Vagina (tissue), 2 donors: ENCODE results near the gene UBE2G2.

Experiments used
- CTCF ChIP-seq, 3 experiments: fragments of 450-650 bp in 2 of 3; fragments of 200-600 bp in 1 of 3; sonication (generic) in 1 of 3; IDR thresholded peaks; one replicate each; pipeline ENCODE4 v1.5.1; 2017 to 2019; ENCODE audit warnings: antibody characterized with exemption in 3 of 3, mild to moderate bottlenecking in 2 of 3, moderate library complexity in 2 of 3
- POLR2A ChIP-seq, 2 donors: fragments of 450-650 bp; IDR thresholded peaks; one replicate each; pipeline ENCODE4 v1.6.1; 2017; ENCODE audit warnings: antibody characterized with exemption in 2 of 2, mild to moderate bottlenecking in 2 of 2, moderate library complexity in 2 of 2

GRCh38 chr21:44758141-44758561 is 43.5 kb downstream of the UBE2G2 start:
- TF ChIP-seq CTCF (IDR thresholded peaks at IDR 0.05): no peak
- no peak for TF ChIP-seq POLR2A (IDR thresholded peaks at IDR 0.05)
